Natural killer cell (primary cell): ENCODE data around the gene MRPS18A. TPM values are rescaled to one million over a fixed set of nuclear protein-coding genes. Genes with fewer than 3 reads are reported as not detected.

Experiments
- ATAC-seq, 3 donors: fragments of 150-1000 bp in 2 of 3; fragments of 200-7000 bp in 1 of 3; cut with Tn5 transposase; 1 replicate in 1 of 3; 2 replicates in 2 of 3; pipeline ENCODE4 v1.10.0; 2021; ENCODE audit warnings: mild to moderate bottlenecking in 2 of 3, moderate library complexity in 2 of 3
- DNase-seq, 2 donors: peaks; one replicate each; pipeline versions ENCODE4 v3.0.0 to v3.0.0-alpha.2; 2013 to 2021; ENCODE audit warnings: mixed read lengths in 1 of 2
- H3K27ac ChIP-seq: one replicate; pipeline ENCODE4 v1.5.1; 2013; ENCODE audit warnings: mild to moderate bottlenecking, low read length
- H3K27me3 ChIP-seq: one replicate; pipeline ENCODE4 v1.6.1; 2013; ENCODE audit warnings: low read length; ENCODE audit not compliant: control insufficient read depth, insufficient read depth
- H3K36me3 ChIP-seq: one replicate; pipeline ENCODE4 v1.6.1; 2013; ENCODE audit warnings: low read length; ENCODE audit not compliant: control insufficient read depth, insufficient read depth
- H3K4me1 ChIP-seq: one replicate; pipeline ENCODE4 v1.6.1; 2013; ENCODE audit warnings: low read length; ENCODE audit not compliant: control insufficient read depth, insufficient read depth
- H3K4me3 ChIP-seq: one replicate; pipeline ENCODE4 v1.5.1; 2013; ENCODE audit warnings: low read length
- H3K9me3 ChIP-seq: one replicate; pipeline ENCODE4 v1.6.1; 2013; ENCODE audit warnings: low read length; ENCODE audit not compliant: control insufficient read depth, insufficient read depth
- H3K27ac Mint-ChIP-seq, 2 donors: one replicate each; pipeline ENCODE4 v1.8.0; 2022; ENCODE audit warnings: mild to moderate bottlenecking in 2 of 2, mixed read lengths in 2 of 2, moderate library complexity in 1 of 2
- H3K27me3 Mint-ChIP-seq, 2 donors: one replicate each; pipeline ENCODE4 v1.8.0; 2022; ENCODE audit warnings: low read depth in 2 of 2, mixed read lengths in 2 of 2
- H3K36me3 Mint-ChIP-seq: one replicate; pipeline ENCODE4 v1.8.0; 2022; ENCODE audit warnings: mixed read lengths
- H3K4me1 Mint-ChIP-seq, 2 donors: one replicate each; pipeline ENCODE4 v1.8.0; 2022; ENCODE audit warnings: mixed read lengths in 2 of 2
- H3K4me3 Mint-ChIP-seq: one replicate; pipeline ENCODE4 v1.8.0; 2022; ENCODE audit warnings: mild to moderate bottlenecking, moderate library complexity, mixed read lengths
- H3K9me3 Mint-ChIP-seq, 2 donors: one replicate each; pipeline ENCODE4 v1.8.0; 2022; ENCODE audit warnings: mixed read lengths in 2 of 2
- CTCF ChIP-seq: fragments of 200-600 bp; IDR thresholded peaks from one replicate; pipeline ENCODE4 v1.8.0; 2022; ENCODE audit warnings: antibody characterized with exemption
- WGBS: methylation state at CpG from one replicate; pipeline ENCODE4 v1.1.7; 2013; ENCODE audit warnings: missing lambda C conversion rate; ENCODE audit not compliant: insufficient coverage; 5-methylcytosine and 5-hydroxymethylcytosine counted together
- intact Hi-C: fragments of 100-400 bp; cut with micrococcal nuclease; formaldehyde crosslinking; loops from one replicate; pipeline ENCODE4 v1.14.2; 2022
- total RNA-seq, 4 donors: library from RNA; stranded (reverse); fragments of 120-200 nt in 1 of 4; gene quantifications; one replicate each; pipeline versions ENCODE4 v1.2.3 to v1.2.4, GENCODE V29; 2013 to 2022

MRPS18A gene
- total RNA-seq, 3 donors from 2014 or later (not counting 1 experiment from before 2014, with no cell fraction given), result 29.0 to 39.8 (median 33.1) TPM

- ATAC-seq, result no peak
- intact Hi-C loops, result no loop called here
- DNase-seq, result no peak
- no peak overlapping the region for H3K4me3 Mint-ChIP-seq
- Histone ChIP-seq H3K27ac (no peak overlapping the region), H3K4me1 (peaks cover 26% of the 10 kb centered on the region), H3K9me3 (no peaks in the 10 kb centered on the region), H3K36me3 (peaks cover 58% of the 10 kb centered on the region), H3K27me3 (no peaks in the 10 kb centered on the region), H3K4me3 (no peak overlapping the region)
- H3K27me3 Mint-ChIP-seq, result no peaks in the 10 kb centered on the region
- H3K36me3 Mint-ChIP-seq, result peaks cover 7% of the 10 kb centered on the region
- TF ChIP-seq CTCF, result no peak
- peaks cover 17 to 31% of the 10 kb centered on the region in 2 donors for H3K4me1 Mint-ChIP-seq
- H3K9me3 Mint-ChIP-seq, result no peaks in the 10 kb centered on the region
- peak overlapping the region; percentile 11 to 47 for H3K27ac Mint-ChIP-seq
- WGBS, result 95% methylated on average over 12 of the region's 12 CpGs
These were observed 63.5 kb downstream of the MRPS18A start for GRCh38 chr6:43623880-43624785.

- Histone ChIP-seq H3K4me1 (peaks cover 14% of the 10 kb centered on the region), H3K27me3 (no peaks in the 10 kb centered on the region), H3K27ac (no peak overlapping the region), H3K4me3 (no peak overlapping the region), H3K36me3 (peaks cover 58% of the 10 kb centered on the region), H3K9me3 (no peaks in the 10 kb centered on the region)
- DNase-seq, result no peak
- 97% methylated on average over 10 of the region's 10 CpGs for WGBS
- Mint-ChIP-seq H3K9me3 (no peaks in the 10 kb centered on the region), H3K36me3 (peaks cover 7% of the 10 kb centered on the region), H3K4me1 (peaks cover 14 to 20% of the 10 kb centered on the region in 2 donors), H3K27me3 (no peaks in the 10 kb centered on the region), H3K27ac (no peak overlapping the region), H3K4me3 (no peak overlapping the region)
- ATAC-seq, result no peak
- no peak for TF ChIP-seq CTCF
- intact Hi-C loops, result no loop called here
These were observed 65.0 kb downstream of the MRPS18A start for GRCh38 chr6:43622541-43622940.

GRCh38 chr6:43621836-43622180 is 65.8 kb downstream of the MRPS18A start:
- Mint-ChIP-seq H3K4me1 (peaks cover 6 to 13% of the 10 kb centered on the region in 2 donors), H3K9me3 (no peaks in the 10 kb centered on the region), H3K4me3 (no peak overlapping the region), H3K27me3 (no peaks in the 10 kb centered on the region), H3K36me3 (peaks cover 7% of the 10 kb centered on the region), H3K27ac (no peak overlapping the region)
- ATAC-seq (no peak), DNase-seq (no peak)
- Histone ChIP-seq H3K27ac (no peak overlapping the region), H3K9me3 (no peaks in the 10 kb centered on the region), H3K27me3 (no peaks in the 10 kb centered on the region), H3K4me3 (no peak overlapping the region), H3K36me3 (peaks cover 58% of the 10 kb centered on the region), H3K4me1 (peaks cover 7% of the 10 kb centered on the region)
- intact Hi-C loops, result no loop called here
- no peak for TF ChIP-seq CTCF
- 98% methylated on average over 10 of the region's 10 CpGs for WGBS

Other genes starting within 250 kb of the MRPS18A start
- not detected for gene DLK2, start 232.2 kb downstream of the MRPS18A start, total RNA-seq
- 10 to 100 TPM; 26.7 to 33.8 (median 29.9) TPM for gene TJAP1, start 210.2 kb downstream of the MRPS18A start, total RNA-seq
- under 1 TPM; 0.24 to 0.68 (median 0.45) TPM for gene LRRC73, start 177.4 kb downstream of the MRPS18A start, total RNA-seq
- gene YIPF3, start 170.9 kb downstream of the MRPS18A start, total RNA-seq, result 10 to 100 TPM; 59.3 to 78.4 (median 70.0) TPM
- gene POLR1C, start 170.7 kb downstream of the MRPS18A start, total RNA-seq, result 10 to 100 TPM; 22.3 to 29.3 (median 25.8) TPM
- 10 to 100 TPM; 47.6 to 54.6 (median 48.7) TPM for gene XPO5, start 111.8 kb downstream of the MRPS18A start, total RNA-seq
- 10 to 100 TPM in 1 of 3 donors, 1 to 10 TPM in 2; 7.7 to 11.2 (median 7.8) TPM for gene POLH, start 111.6 kb downstream of the MRPS18A start, total RNA-seq
- 10 to 100 TPM; 56.5 to 71.7 (median 69.3) TPM for gene GTPBP2, start 58.5 kb downstream of the MRPS18A start, total RNA-seq
- gene MAD2L1BP, start 52.0 kb downstream of the MRPS18A start, total RNA-seq, result 10 to 100 TPM; 29.9 to 43.3 (median 38.3) TPM
- under 1 TPM in 1 of 3 donors, not detected in 2; 0.23 TPM for gene RSPH9, start 42.8 kb downstream of the MRPS18A start, total RNA-seq
- 10 to 100 TPM in 1 of 3 donors, 1 to 10 TPM in 2; 3.6 to 27.5 (median 3.7) TPM for gene VEGFA, start 82.4 kb upstream of the MRPS18A start, total RNA-seq